ENCODE data around the gene TMEM198. TPM values are rescaled to one million over a fixed set of nuclear protein-coding genes. Genes with fewer than 3 reads are reported as not detected.

TMEM198 gene
- total and polyA plus RNA-seq, 2 experiments from 2014 or later, result 5.6 to 13.7 TPM

- Histone ChIP-seq H2AFZ (peak within 1 kb of the TSS; percentile 14; the same call in 1 of the 2 replicates), H4K20me1 (replicated peaks; ENCODE audit: insufficient read depth) (no peaks in the 10 kb centered on the region), H3K4me2 (peak within 1 kb of the TSS; percentile 89), H3K9me2 (ENCODE audit: insufficient read depth) (0 out of 2 replicates have a peak, but pooled peaks cover 4% of the 10 kb centered on the region), H3K36me3 (ENCODE audit: insufficient read depth) (no peaks in the 10 kb centered on the region), H3K4me1 (ENCODE audit: insufficient read depth) (peaks cover 42% of the 10 kb centered on the region), H3K79me2 (replicated peaks; ENCODE audit: insufficient read depth) (peaks cover 10% of the 10 kb centered on the region; the same call in 1 of the 2 replicates), H3F3A (replicated peaks; ENCODE audit: low read depth) (peaks cover 18% of the 10 kb centered on the region), H3K27me3 (ENCODE audit: insufficient read depth) (peaks cover 13% of the 10 kb centered on the region), H3K27ac (ENCODE audit: low read depth) (peak within 1 kb of the TSS; percentile 91), H3K4me3 (peak within 1 kb of the TSS; percentile 71)
- peaks cover 46% of the 10 kb centered on the region for H3K4me1 Mint-ChIP-seq
- peak within 1 kb of the TSS; percentile 90 for H3K27ac Mint-ChIP-seq
- H3K4me3 Mint-ChIP-seq, result peak within 1 kb of the TSS; percentile 79
- DNase-seq (ENCODE audit: low spot score) (peak; percentile 95), ATAC-seq (peak; percentile 75)
- peaks cover 30% of the 10 kb centered on the region for H3K27me3 Mint-ChIP-seq (ENCODE audit: insufficient read depth, low read depth, poor library complexity)
- peaks cover 35% of the 10 kb centered on the region for H3K36me3 Mint-ChIP-seq (ENCODE audit: low read depth)
- peaks cover 2% of the 10 kb centered on the region; the same call in 1 of the 3 replicates for H3K9me3 Mint-ChIP-seq
- TF ChIP-seq EZH2 (IDR thresholded peaks at IDR 0.05; ENCODE audit: low read depth, unreplicated experiment) (no peak), ETS1 (IDR thresholded peaks at IDR 0.05) (peak; percentile 34; the same call in 1 of the 2 replicates), REST (IDR thresholded peaks at IDR 0.05; ENCODE audit: unreplicated experiment) (no peak), POLR2AphosphoS5 (IDR thresholded peaks at IDR 0.05; ENCODE audit: low read depth) (peak; percentile 68), ZNF114 (CRISPR knock-in tag; IDR thresholded peaks at IDR 0.05) (no peak), STAT1 (IDR thresholded peaks at IDR 0.05; ENCODE audit: unreplicated experiment) (no peak), JUNB (IDR thresholded peaks at IDR 0.05; ENCODE audit: unreplicated experiment) (no peak)
These were observed 27.7 kb downstream of the TMEM198 start, which contains the start of gene OBSL1 for GRCh38 chr2:219571311-219572236. TSS of gene OBSL1 (minus strand) at chr2:219571539. CDS start at chr2:219571232, 307 bp downstream.

Measured in GM23338 (cell line).